H9 (cell line): Measurements from ENCODE around the gene PRKAG2. TPM values are rescaled to one million over a fixed set of nuclear protein-coding genes. Genes with fewer than 3 reads are reported as not detected.
A peak's percentile ranks its signal among the peaks of the same experiment; 100 is the strongest.

Source experiments
- DNase-seq: peaks from one replicate; pipeline ENCODE4 v3.0.0-alpha.2; 2017
- H2AFZ ChIP-seq: one replicate; pipeline ENCODE4 v1.6.1; 2013; ENCODE audit warnings: mild to moderate bottlenecking, low read length, control low read depth, moderate library complexity
- H2AK5ac ChIP-seq: 2 replicates; pipeline ENCODE4 v1.6.1; 2013; ENCODE audit warnings: low read length, control low read depth, mixed read lengths; ENCODE audit not compliant: insufficient read length
- H2BK120ac ChIP-seq: one replicate; pipeline ENCODE4 v1.6.1; 2013; ENCODE audit warnings: low read depth, mild to moderate bottlenecking, low read length, control low read depth, inconsistent platforms; ENCODE audit not compliant: poor library complexity, severe bottlenecking
- H2BK12ac ChIP-seq: 2 replicates; pipeline ENCODE4 v1.6.1; 2013; ENCODE audit warnings: low read length, control low read depth, mixed read lengths, low read depth; ENCODE audit not compliant: insufficient read length
- H2BK15ac ChIP-seq: 2 replicates; pipeline ENCODE4 v1.6.1; 2013; ENCODE audit warnings: low read depth, low read length, control low read depth
- H2BK20ac ChIP-seq: one replicate; pipeline ENCODE4 v1.6.1; 2013; ENCODE audit warnings: low read depth, mild to moderate bottlenecking, low read length, control low read depth, inconsistent platforms; ENCODE audit not compliant: poor library complexity, severe bottlenecking
- H2BK5ac ChIP-seq: 2 replicates; pipeline ENCODE4 v1.6.1; 2013; ENCODE audit warnings: low read length, control low read depth, mixed read lengths; ENCODE audit not compliant: insufficient read length
- H3K14ac ChIP-seq: 2 replicates; pipeline ENCODE4 v1.6.1; 2013; ENCODE audit warnings: low read length, control low read depth; ENCODE audit not compliant: insufficient read depth
- H3K18ac ChIP-seq: 2 replicates; pipeline ENCODE4 v1.6.1; 2013; ENCODE audit warnings: low read depth, mild to moderate bottlenecking, mixed read lengths, low read length, control low read depth; ENCODE audit not compliant: insufficient read length
- H3K23ac ChIP-seq: 2 replicates; pipeline ENCODE4 v1.6.1; 2013; ENCODE audit warnings: low read length, control low read depth, mixed read lengths, low read depth; ENCODE audit not compliant: insufficient read length
- H3K23me2 ChIP-seq: 2 replicates; pipeline ENCODE4 v1.6.1; 2013; ENCODE audit warnings: low read depth, mild to moderate bottlenecking, mixed read lengths, low read length, control low read depth; ENCODE audit not compliant: insufficient read length, poor library complexity, severe bottlenecking
- H3K27ac ChIP-seq: 2 replicates; pipeline ENCODE4 v1.5.1; 2013; ENCODE audit warnings: low read length, control low read depth, mixed read lengths, low read depth; ENCODE audit not compliant: insufficient read length
- H3K27me3 ChIP-seq: 2 replicates; pipeline ENCODE4 v1.6.1; 2013; ENCODE audit warnings: low read length, control low read depth, inconsistent platforms; ENCODE audit not compliant: insufficient read depth
- H3K4ac ChIP-seq: 2 replicates; pipeline ENCODE4 v1.6.1; 2013; ENCODE audit warnings: low read depth, mild to moderate bottlenecking, control low read depth, inconsistent platforms, low read length, moderate library complexity
- H3K4me1 ChIP-seq: 2 replicates; pipeline ENCODE4 v1.6.1; 2013; ENCODE audit warnings: low read length, control low read depth, inconsistent platforms; ENCODE audit not compliant: insufficient read depth
- H3K4me2 ChIP-seq: 2 replicates; pipeline ENCODE4 v1.6.1; 2013; ENCODE audit warnings: low read length, control low read depth, mixed read lengths; ENCODE audit not compliant: insufficient read length, insufficient read depth
- H3K56ac ChIP-seq: 2 replicates; pipeline ENCODE4 v1.6.1; 2013; ENCODE audit warnings: low read depth, mild to moderate bottlenecking, mixed read lengths, low read length, control low read depth; ENCODE audit not compliant: insufficient read length
- H3K79me1 ChIP-seq: 2 replicates; pipeline ENCODE4 v1.6.1; 2013; ENCODE audit warnings: low read depth, mild to moderate bottlenecking, moderate library complexity, low read length, control low read depth, inconsistent platforms; ENCODE audit not compliant: insufficient read depth, poor library complexity, severe bottlenecking
- H3K79me2 ChIP-seq: 2 replicates; pipeline ENCODE4 v1.6.1; 2013; ENCODE audit warnings: low read length, control low read depth, inconsistent platforms; ENCODE audit not compliant: insufficient read depth
- H3K9ac ChIP-seq: 2 replicates; pipeline ENCODE4 v1.6.1; 2013; ENCODE audit warnings: low read length, control low read depth, mixed read lengths; ENCODE audit not compliant: insufficient read length; ENCODE audit errors: extremely low read depth
- H3K9me3 ChIP-seq: one replicate; pipeline ENCODE4 v1.6.1; 2013; ENCODE audit warnings: low read depth, low read length, inconsistent platforms; ENCODE audit not compliant: control insufficient read depth
- H3T11ph ChIP-seq: one replicate; pipeline ENCODE4 v1.6.1; 2013; ENCODE audit warnings: mild to moderate bottlenecking, low read length, control low read depth, inconsistent platforms
- H4K20me1 ChIP-seq: one replicate; pipeline ENCODE4 v1.6.1; 2013; ENCODE audit not compliant: control insufficient read depth, insufficient read length, insufficient read depth
- H4K5ac ChIP-seq: 2 replicates; pipeline ENCODE4 v1.6.1; 2013; ENCODE audit warnings: low read depth, mild to moderate bottlenecking, mixed read lengths, low read length, control low read depth; ENCODE audit not compliant: insufficient read length
- H4K8ac ChIP-seq: replicated peaks from 2 replicates; pipeline ENCODE4 v1.6.1; 2013; ENCODE audit warnings: low read length, control low read depth, mixed read lengths, low read depth; ENCODE audit not compliant: insufficient read length
- H4K91ac ChIP-seq: 2 replicates; pipeline ENCODE4 v1.6.1; 2013; ENCODE audit warnings: low read depth, mild to moderate bottlenecking, moderate library complexity, mixed read lengths, low read length, control low read depth; ENCODE audit not compliant: insufficient read length
- H3K27ac Mint-ChIP-seq, 3 experiments: 2 replicates in 2 of 3; 3 replicates in 1 of 3; pipeline ENCODE4 v1.8.0; 2020 to 2021; ENCODE audit warnings: mixed read lengths in 3 of 3, mild to moderate bottlenecking in 1 of 3, moderate library complexity in 1 of 3
- H3K27me3 Mint-ChIP-seq: 2 replicates; pipeline ENCODE4 v1.8.0; 2021; ENCODE audit warnings: low read depth, mild to moderate bottlenecking, moderate library complexity, mixed read lengths
- H3K36me3 Mint-ChIP-seq, 3 experiments: 2 replicates in 2 of 3; 3 replicates in 1 of 3; pipeline ENCODE4 v1.8.0; 2020 to 2021; ENCODE audit warnings: low read depth in 3 of 3, mixed read lengths in 3 of 3; ENCODE audit not compliant: insufficient read depth in 1 of 3
- H3K4me1 Mint-ChIP-seq, 2 experiments: 2 replicates each; pipeline ENCODE4 v1.8.0; 2020; ENCODE audit warnings: mixed read lengths in 2 of 2
- H3K4me3 Mint-ChIP-seq, 2 experiments: 2 replicates in 1 of 2; 3 replicates in 1 of 2; pipeline ENCODE4 v1.8.0; 2020 to 2021; ENCODE audit warnings: mild to moderate bottlenecking in 2 of 2, mixed read lengths in 2 of 2, moderate library complexity in 1 of 2
- H3K9me3 Mint-ChIP-seq, 2 experiments: 2 replicates in 1 of 2; 3 replicates in 1 of 2; pipeline ENCODE4 v1.8.0; 2020; ENCODE audit warnings: mild to moderate bottlenecking in 2 of 2, mixed read lengths in 2 of 2, moderate library complexity in 1 of 2
- CTCF ChIP-seq: fragments of 200-600 bp; sonication (generic); conservative IDR thresholded peaks from 3 replicates; pipeline ENCODE4 v1.8.0; 2021; ENCODE audit warnings: antibody characterized with exemption, mild to moderate bottlenecking
- WGBS: extraction: QIAGEN DNeasy Blood & Tissue Kit; methylation state at CpG from one replicate; pipeline ENCODE4 v1.1.7; 2013; ENCODE audit warnings: missing lambda C conversion rate, low lambda C conversion rate, mixed read lengths; ENCODE audit not compliant: insufficient read length; ENCODE audit errors: extremely low coverage; 5-methylcytosine and 5-hydroxymethylcytosine counted together
- total RNA-seq: library from RNA; stranded (reverse); gene quantifications from 2 replicates; pipeline ENCODE4 v1.2.1, GENCODE V29; 2021

The PRKAG2 gene
- total RNA-seq, 1 experiment from 2014 or later: 11.8 TPM

GRCh38 chr7:151897951-151898686 is 21.2 kb upstream of the PRKAG2 start:
- Mint-ChIP-seq H3K4me1 (peaks cover 15 to 27% of the 10 kb centered on the region in 2 experiments), H3K36me3 (no peaks in the 10 kb centered on the region), H3K4me3 (no peak overlapping the region), H3K9me3 (peaks cover 0 to 1% of the 10 kb centered on the region in 2 experiments; a peak in 1 of 5 replicates), H3K27me3 (peaks cover 36% of the 10 kb centered on the region), H3K27ac (no peak overlapping the region)
- Histone ChIP-seq H4K20me1 (no peaks in the 10 kb centered on the region), H3K9me3 (no peaks in the 10 kb centered on the region), H2BK5ac (no peak overlapping the region), H2AK5ac (no peak overlapping the region), H3K4me1 (no peaks in the 10 kb centered on the region), H2BK20ac (no peak overlapping the region), H3K23me2 (no peaks in the 10 kb centered on the region), H2BK12ac (no peak overlapping the region), H3K27ac (no peak overlapping the region), H3K79me1 (no peaks in the 10 kb centered on the region), H4K8ac (no peak overlapping the region), H3K79me2 (no peaks in the 10 kb centered on the region), H2BK15ac (no peak overlapping the region), H4K5ac (no peak overlapping the region), H3K14ac (no peak overlapping the region), H3K18ac (no peak overlapping the region), H2BK120ac (no peak overlapping the region), H3K27me3 (no peaks in the 10 kb centered on the region), H4K91ac (no peak overlapping the region), H3K56ac (no peak overlapping the region), H2AFZ (no peak overlapping the region), H3K23ac (no peak overlapping the region), H3K9ac (no peak overlapping the region), H3K4ac (no peak overlapping the region), H3T11ph (no peak overlapping the region), H3K4me2 (peak overlapping the region; percentile 80)
- DNase-seq: no peak
- no peak for TF ChIP-seq CTCF
- WGBS: no CpG with 5 or more reads among the region's 18 CpGs
